Head of caudate nucleus (tissue), 42 donors: ENCODE results near the gene NEU4.
"Not testable (repeated sequence)": the region's sequence is repeated elsewhere in the genome, so short reads cannot be mapped to it uniquely, and the experiment has no call there.

Experiments
- DNase-seq, 42 donors: peaks; one replicate each; pipeline versions ENCODE4 v3.0.0 to v3.0.0-alpha.2; 2020 to 2021; ENCODE audit warnings: mixed read lengths in 7 of 42
- intact Hi-C: fragments of 100-400 bp; cut with DNase I; formaldehyde crosslinking; loops from one replicate; pipeline ENCODE4 v1.15.0; 2022

The NEU4 gene

GRCh38 chr2:241796209-241796608 lies 12.8 kb upstream of the NEU4 start:
- DNase-seq = peak in 6 of 42 donors; percentile 1 to 27 (median 6)
- intact Hi-C loops = no loop called here

GRCh38 chr2:241796610-241797138 lies 12.3 kb upstream of the NEU4 start:
- intact Hi-C loops = no loop called here
- DNase-seq = peak in 8 of 42 donors; percentile 0 to 25 (median 6)

DNA sequence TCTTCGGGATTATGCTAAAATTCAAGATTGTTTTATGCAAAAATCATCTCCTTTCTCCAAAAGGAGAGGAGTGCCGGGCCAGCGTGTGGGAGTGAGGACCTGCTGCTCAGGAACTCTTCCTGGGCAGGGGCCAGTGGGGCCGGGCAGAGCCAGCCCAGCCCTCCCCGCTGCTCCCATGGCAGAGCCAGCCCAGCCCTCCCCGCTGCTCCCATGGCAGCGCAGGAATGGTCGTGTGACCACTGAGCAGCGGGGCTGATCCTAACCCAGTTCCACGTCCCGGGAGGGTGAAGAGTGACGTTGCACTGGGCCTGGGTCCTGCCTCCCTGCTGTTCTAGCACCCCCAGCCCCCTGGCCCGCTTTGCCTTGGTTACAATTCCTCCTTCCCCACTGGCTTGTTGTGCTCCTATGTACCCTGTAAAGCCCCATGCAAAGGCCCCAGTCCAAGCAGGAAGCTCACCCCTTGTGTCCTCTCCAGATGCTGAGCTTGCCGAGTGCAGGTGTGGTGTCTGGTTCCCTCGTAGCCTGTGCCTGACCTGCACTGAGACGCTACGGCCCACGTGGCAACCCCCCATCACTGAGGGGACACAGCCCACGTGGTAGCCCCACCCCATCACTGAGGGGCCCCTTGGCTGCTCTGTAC lies 11.4 kb upstream of the NEU4 start:
- peak in 13 of 42 donors; percentile 3 to 45 (median 13) for DNase-seq

DNA sequence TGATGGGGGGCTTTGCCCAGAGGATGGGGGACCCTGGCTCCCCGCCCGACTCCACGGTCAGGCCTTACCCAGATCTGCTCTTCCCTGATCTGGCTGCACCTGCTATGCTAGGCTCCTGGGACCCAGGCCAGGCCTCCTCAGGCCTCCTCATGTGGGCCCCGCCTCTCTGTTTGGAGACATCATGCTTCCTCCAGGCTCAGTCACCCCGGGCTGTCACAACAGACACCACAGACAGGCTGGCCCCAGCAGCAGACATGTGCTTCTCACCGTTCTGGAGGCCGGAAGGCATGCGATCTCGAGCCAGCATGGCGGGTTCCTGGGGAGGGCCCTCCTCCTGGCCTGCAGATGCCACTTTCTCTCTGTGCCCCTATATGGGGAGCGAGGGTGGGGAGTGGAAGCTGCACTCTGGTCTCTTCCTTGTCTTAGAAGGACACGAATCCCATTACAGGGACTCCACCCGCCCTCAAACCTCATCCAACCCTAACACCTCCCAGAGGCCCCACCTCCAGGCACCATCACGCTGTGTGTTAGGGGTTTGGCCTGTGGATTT lies 10.8 kb upstream of the NEU4 start:
- intact Hi-C loops = no loop called here
- DNase-seq = peak in 6 of 42 donors; percentile 1 to 25 (median 4)

More for the DNA sequence above, 11.4 kb upstream of the NEU4 start:
- intact Hi-C loops = no loop called here

GRCh38 chr2:241798631-241799521 lies 10.1 kb upstream of the NEU4 start:
- intact Hi-C loops = no loop called here
- peak in 7 of 42 donors; percentile 1 to 36 (median 7) for DNase-seq

- peak in 6 of 42 donors; percentile 1 to 42 (median 10) for DNase-seq
- intact Hi-C loops = no loop called here
These were observed 9.3 kb upstream of the NEU4 start for GRCh38 chr2:241799522-241800197.

- DNase-seq = peak in 3 of 42 donors; percentile 3 to 21 (median 8)
- intact Hi-C loops = not testable (repeated sequence)
These were observed 8.6 kb upstream of the NEU4 start for GRCh38 chr2:241800198-241800903.

DNA sequence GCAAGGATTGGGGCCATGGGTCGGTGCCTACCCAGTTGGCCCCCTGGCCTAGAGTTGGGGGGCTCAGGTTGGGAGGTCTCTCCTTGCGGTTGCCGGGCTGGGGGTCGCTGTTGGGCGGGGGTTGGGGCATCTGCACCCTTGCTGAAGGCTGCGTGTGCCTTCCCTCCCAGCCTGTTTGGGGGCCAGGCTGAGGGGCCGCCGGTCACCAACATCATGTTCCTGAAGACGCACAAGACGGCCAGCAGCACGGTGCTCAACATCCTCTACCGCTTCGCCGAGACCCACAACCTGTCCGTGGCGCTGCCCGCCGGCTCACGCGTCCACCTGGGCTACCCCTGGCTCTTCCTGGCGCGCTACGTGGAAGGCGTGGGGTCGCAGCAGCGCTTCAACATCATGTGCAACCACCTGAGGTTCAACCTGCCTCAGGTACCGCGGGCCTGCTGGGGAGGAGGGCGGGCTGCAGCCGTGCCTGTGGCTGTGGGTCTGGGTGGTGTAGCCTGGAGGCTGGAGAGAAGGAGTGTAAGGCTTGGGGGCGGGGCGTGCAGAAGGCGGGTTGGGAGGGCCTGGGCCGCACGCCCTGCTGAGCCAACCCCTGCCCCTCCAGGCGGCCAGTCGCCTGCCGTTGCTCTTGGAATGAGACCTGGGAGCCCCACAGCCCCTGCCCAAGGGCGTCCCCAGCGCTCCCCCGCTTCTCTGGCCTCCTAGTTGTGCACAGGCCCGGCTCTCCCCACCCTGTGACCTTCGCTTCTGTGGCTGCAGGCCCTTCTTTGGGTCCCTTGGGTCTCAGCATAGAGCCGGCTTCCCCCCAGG lies 7.2 kb upstream of the NEU4 start:
- DNase-seq = peak in 4 of 42 donors; percentile 2 to 40 (median 28)
- intact Hi-C loops = no loop called here

GRCh38 chr2:241802421-241803318 lies 6.3 kb upstream of the NEU4 start:
- peak in 7 of 42 donors; percentile 3 to 49 (median 42) for DNase-seq
- intact Hi-C loops = no loop called here

- intact Hi-C loops = no loop called here
- DNase-seq = peak; percentile 36 to 86 (median 73)
These were observed 5.3 kb upstream of the NEU4 start for GRCh38 chr2:241803387-241804325.

DNA sequence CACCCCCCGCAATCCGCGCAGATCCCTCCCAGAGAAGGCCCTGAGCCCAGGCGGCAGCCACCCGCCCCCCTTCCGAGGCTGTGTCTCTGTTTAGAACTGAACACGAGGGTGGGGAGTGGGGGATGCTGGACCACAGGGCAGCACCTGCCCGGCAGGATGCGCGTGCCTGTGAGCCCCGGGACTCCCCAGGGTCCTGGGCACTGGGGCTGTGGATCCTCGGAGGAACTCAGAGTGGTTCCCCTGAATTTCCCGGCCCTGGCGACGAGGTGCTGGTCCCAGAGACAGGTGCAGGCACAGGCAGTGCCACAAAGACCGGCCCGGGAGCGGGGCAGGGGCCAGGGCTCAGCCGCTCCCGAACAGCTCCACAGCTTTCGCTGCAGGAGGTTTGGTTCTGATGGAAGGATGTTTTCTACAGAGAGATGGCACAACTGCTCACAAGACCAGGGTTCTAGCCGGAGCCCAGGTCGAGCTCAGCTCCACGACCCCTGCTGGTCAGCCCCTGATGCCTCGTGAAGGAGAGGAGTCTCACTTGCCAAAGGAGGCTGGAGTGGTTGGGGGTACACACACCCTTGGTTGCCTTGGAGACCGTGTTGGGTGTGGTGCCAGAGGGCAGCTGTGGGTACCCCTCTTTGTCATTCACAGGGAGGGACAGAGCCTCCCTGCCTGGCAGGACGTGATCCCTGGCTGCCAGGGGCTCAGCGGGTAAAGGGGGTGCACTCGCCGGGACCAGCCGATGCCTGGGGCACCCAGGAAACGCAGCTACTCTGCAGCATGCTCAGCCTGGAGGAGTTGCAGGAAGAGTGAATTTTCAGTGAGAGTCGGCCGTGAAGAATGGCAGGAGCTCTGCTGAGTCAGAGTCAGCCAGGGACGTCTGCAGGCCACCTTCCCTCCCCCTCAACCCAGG lies 4.4 kb upstream of the NEU4 start:
- intact Hi-C loops = no loop called here
- peak in 10 of 42 donors; percentile 18 to 43 (median 32) for DNase-seq

DNA sequence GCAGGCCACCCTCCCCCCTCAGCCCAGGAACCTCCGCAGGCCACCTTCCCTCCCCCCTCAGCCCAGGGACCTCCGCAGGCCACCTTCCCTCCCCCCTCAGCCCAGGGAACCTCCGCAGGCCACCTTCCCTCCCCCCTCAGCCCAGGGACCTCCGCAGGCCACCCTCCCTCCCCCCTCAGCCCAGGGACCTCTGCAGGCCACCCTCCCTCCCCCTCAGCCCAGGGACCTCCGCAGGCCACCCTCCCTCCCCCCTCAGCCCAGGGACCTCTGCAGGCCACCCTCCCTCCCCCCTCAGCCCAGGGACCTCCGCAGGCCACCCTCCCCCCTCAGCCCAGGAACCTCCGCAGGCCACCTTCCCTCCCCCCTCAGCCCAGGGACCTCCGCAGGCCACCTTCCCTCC lies 2.8 kb upstream of the NEU4 start:
- DNase-seq, intact Hi-C loops: not testable (repeated sequence)

- DNase-seq = peak in 2 of 42 donors; percentile 9 to 36
- intact Hi-C loops = no loop called here
These were observed 807 bp upstream of the NEU4 start for GRCh38 chr2:241808051-241808720.
